ENCODE results near the gene STARD5. TPM values are rescaled to one million over a fixed set of nuclear protein-coding genes. Genes with fewer than 3 reads are reported as not detected.

The STARD5 gene
- total RNA-seq: 1 to 10 TPM; 4.2 TPM

GRCh38 chr15:81323944-81324881 lies at the start of gene STARD5:
Gene STARD5 (minus strand): TSS chr15:81324141. CDS start chr15:81324099, 42 bp downstream.
- Mint-ChIP-seq H3K4me1 (peaks cover 26% of the 10 kb centered on the region), H3K9me3 (no peaks in the 10 kb centered on the region), H3K27ac (peak within 1 kb of the TSS; percentile 72), H3K36me3 (ENCODE audit: low read depth) (peaks cover 8% of the 10 kb centered on the region), H3K4me3 (peak within 1 kb of the TSS; percentile 85), H3K27me3 (no peaks in the 10 kb centered on the region)
- ChIA-PET CTCF (interaction anchor here (0.8 to 2.1 kb wide), 9 partner anchors 16 to 58 kb away, joined by 3 to 14 read pairs (median 6); no protein-coding TSS in a partner anchor), POLR2A (interaction anchor here (0.9 to 2.9 kb wide), 9 partner anchors 15 to 336 kb away, joined by 3 to 10 read pairs (median 4); no protein-coding TSS in a partner anchor)
- peak; percentile 97 for DNase-seq

GRCh38 chr15:81373176-81373575 lies 49.2 kb upstream of the STARD5 start:
- CTCF ChIA-PET: interaction anchor here (1.9 kb wide), 1 partner anchor 107 kb away, joined by 4 read pairs; no protein-coding TSS in a partner anchor
- no peak overlapping the region for H3K4me3 Mint-ChIP-seq
- no peaks in the 10 kb centered on the region for H3K4me1 Mint-ChIP-seq
- H3K27me3 Mint-ChIP-seq: peaks cover 8% of the 10 kb centered on the region
- no peak overlapping the region for H3K27ac Mint-ChIP-seq
- POLR2A ChIA-PET: no interaction called here
- H3K9me3 Mint-ChIP-seq: no peaks in the 10 kb centered on the region
- no peak for DNase-seq
- H3K36me3 Mint-ChIP-seq (ENCODE audit: low read depth): no peaks in the 10 kb centered on the region

GRCh38 chr15:81372575-81372974 lies 48.6 kb upstream of the STARD5 start:
- Mint-ChIP-seq H3K4me1 (no peaks in the 10 kb centered on the region), H3K27me3 (peaks cover 6% of the 10 kb centered on the region), H3K36me3 (ENCODE audit: low read depth) (no peaks in the 10 kb centered on the region), H3K27ac (no peak overlapping the region), H3K4me3 (no peak overlapping the region), H3K9me3 (no peaks in the 10 kb centered on the region)
- DNase-seq: no peak
- ChIA-PET CTCF (interaction anchor here (1.9 kb wide), 1 partner anchor 107 kb away, joined by 4 read pairs; no protein-coding TSS in a partner anchor), POLR2A (no interaction called here)

- Mint-ChIP-seq H3K27ac (no peak overlapping the region), H3K27me3 (peaks cover 4% of the 10 kb centered on the region), H3K4me3 (no peak overlapping the region), H3K4me1 (no peaks in the 10 kb centered on the region), H3K9me3 (no peaks in the 10 kb centered on the region), H3K36me3 (ENCODE audit: low read depth) (no peaks in the 10 kb centered on the region)
- CTCF ChIA-PET: no interaction called here
- POLR2A ChIA-PET: no interaction called here
- no peak for DNase-seq
These were observed 40.0 kb upstream of the STARD5 start for GRCh38 chr15:81363718-81364500.

GRCh38 chr15:81363276-81363675 lies 39.3 kb upstream of the STARD5 start:
- Mint-ChIP-seq H3K4me3 (no peak overlapping the region), H3K9me3 (no peaks in the 10 kb centered on the region), H3K27ac (no peak overlapping the region), H3K27me3 (peaks cover 4% of the 10 kb centered on the region), H3K4me1 (no peaks in the 10 kb centered on the region), H3K36me3 (ENCODE audit: low read depth) (no peaks in the 10 kb centered on the region)
- ChIA-PET CTCF (no interaction called here), POLR2A (no interaction called here)
- no peak for DNase-seq

GRCh38 chr15:81362790-81363189 lies 38.8 kb upstream of the STARD5 start:
- Mint-ChIP-seq H3K27me3 (peaks cover 4% of the 10 kb centered on the region), H3K36me3 (ENCODE audit: low read depth) (no peaks in the 10 kb centered on the region), H3K27ac (no peak overlapping the region), H3K4me3 (no peak overlapping the region), H3K4me1 (no peaks in the 10 kb centered on the region), H3K9me3 (no peaks in the 10 kb centered on the region)
- no peak for DNase-seq
- ChIA-PET POLR2A (no interaction called here), CTCF (no interaction called here)

- no peaks in the 10 kb centered on the region for H3K4me1 Mint-ChIP-seq
- no peak overlapping the region for H3K4me3 Mint-ChIP-seq
- no peaks in the 10 kb centered on the region for H3K9me3 Mint-ChIP-seq
- H3K27me3 Mint-ChIP-seq: peaks cover 6% of the 10 kb centered on the region
- H3K27ac Mint-ChIP-seq: no peak overlapping the region
- POLR2A ChIA-PET: no interaction called here
- H3K36me3 Mint-ChIP-seq (ENCODE audit: low read depth): no peaks in the 10 kb centered on the region
- CTCF ChIA-PET: no interaction called here
- DNase-seq: no peak
These were observed 38.0 kb upstream of the STARD5 start for GRCh38 chr15:81361891-81362290.

GRCh38 chr15:81360491-81360890 lies 36.5 kb upstream of the STARD5 start:
- no peak overlapping the region for H3K27ac Mint-ChIP-seq
- no peak for DNase-seq
- ChIA-PET CTCF (no interaction called here), POLR2A (no interaction called here)
- H3K4me1 Mint-ChIP-seq: no peaks in the 10 kb centered on the region
- H3K36me3 Mint-ChIP-seq (ENCODE audit: low read depth): no peaks in the 10 kb centered on the region
- H3K9me3 Mint-ChIP-seq: no peaks in the 10 kb centered on the region
- H3K4me3 Mint-ChIP-seq: no peak overlapping the region
- H3K27me3 Mint-ChIP-seq: peaks cover 6% of the 10 kb centered on the region

- Mint-ChIP-seq H3K9me3 (no peaks in the 10 kb centered on the region), H3K4me1 (no peaks in the 10 kb centered on the region), H3K27ac (no peak overlapping the region), H3K36me3 (ENCODE audit: low read depth) (no peaks in the 10 kb centered on the region), H3K4me3 (no peak overlapping the region), H3K27me3 (peaks cover 6% of the 10 kb centered on the region)
- DNase-seq: no peak
- POLR2A ChIA-PET: no interaction called here
- CTCF ChIA-PET: interaction anchor here (4.2 kb wide), 1 partner anchor 92 kb away, joined by 17 read pairs; no protein-coding TSS in a partner anchor
These were observed 34.3 kb upstream of the STARD5 start for GRCh38 chr15:81358248-81358647.

- H3K4me1 Mint-ChIP-seq: no peaks in the 10 kb centered on the region
- CTCF ChIA-PET: interaction anchor here (1.0 to 4.2 kb wide), 4 partner anchors 9 to 249 kb away, joined by 3 to 17 read pairs (median 4); no protein-coding TSS in a partner anchor
- no peak for DNase-seq
- no peak overlapping the region for H3K27ac Mint-ChIP-seq
- H3K27me3 Mint-ChIP-seq: peaks cover 6% of the 10 kb centered on the region
- H3K36me3 Mint-ChIP-seq (ENCODE audit: low read depth): no peaks in the 10 kb centered on the region
- H3K4me3 Mint-ChIP-seq: no peak overlapping the region
- H3K9me3 Mint-ChIP-seq: no peaks in the 10 kb centered on the region
- POLR2A ChIA-PET: interaction anchor here (1.5 kb wide), 1 partner anchor 31 kb away, joined by 3 read pairs; no protein-coding TSS in a partner anchor
These were observed 33.3 kb upstream of the STARD5 start for GRCh38 chr15:81357180-81357686.

GRCh38 chr15:81356252-81356651 lies 32.3 kb upstream of the STARD5 start:
- no peak overlapping the region for H3K27ac Mint-ChIP-seq
- no peak overlapping the region for H3K4me3 Mint-ChIP-seq
- CTCF ChIA-PET: interaction anchor here (1.3 to 4.2 kb wide), 2 partner anchors 23 to 90 kb away, joined by 4 to 17 read pairs; no protein-coding TSS in a partner anchor
- peaks cover 6% of the 10 kb centered on the region for H3K27me3 Mint-ChIP-seq
- H3K36me3 Mint-ChIP-seq (ENCODE audit: low read depth): no peaks in the 10 kb centered on the region
- no peaks in the 10 kb centered on the region for H3K9me3 Mint-ChIP-seq
- no peaks in the 10 kb centered on the region for H3K4me1 Mint-ChIP-seq
- POLR2A ChIA-PET: interaction anchor here (1.5 kb wide), 1 partner anchor 32 kb away, joined by 3 read pairs; no protein-coding TSS in a partner anchor
- no peak for DNase-seq

- Mint-ChIP-seq H3K27ac (no peak overlapping the region), H3K36me3 (ENCODE audit: low read depth) (no peaks in the 10 kb centered on the region), H3K4me3 (no peak overlapping the region), H3K9me3 (no peaks in the 10 kb centered on the region), H3K27me3 (no peaks in the 10 kb centered on the region), H3K4me1 (no peaks in the 10 kb centered on the region)
- DNase-seq: no peak
- ChIA-PET POLR2A (no interaction called here), CTCF (no interaction called here)
These were observed 27.7 kb upstream of the STARD5 start for GRCh38 chr15:81351651-81352050.

GRCh38 chr15:81349271-81349670 lies 25.3 kb upstream of the STARD5 start:
- Mint-ChIP-seq H3K4me3 (no peak overlapping the region), H3K9me3 (no peaks in the 10 kb centered on the region), H3K27ac (no peak overlapping the region), H3K27me3 (peaks cover 3% of the 10 kb centered on the region), H3K4me1 (no peaks in the 10 kb centered on the region), H3K36me3 (ENCODE audit: low read depth) (no peaks in the 10 kb centered on the region)
- POLR2A ChIA-PET: no interaction called here
- no peak for DNase-seq
- CTCF ChIA-PET: no interaction called here
